ENCODE results near the gene LIF. TPM values are rescaled to one million over a fixed set of nuclear protein-coding genes. Genes with fewer than 3 reads are reported as not detected.
"Not testable (repeated sequence)": the region's sequence is repeated elsewhere in the genome, so short reads cannot be mapped to it uniquely, and the experiment has no call there.

Gene LIF
- total RNA-seq, 1 experiment from 2014 or later: 0.59 TPM

DNA sequence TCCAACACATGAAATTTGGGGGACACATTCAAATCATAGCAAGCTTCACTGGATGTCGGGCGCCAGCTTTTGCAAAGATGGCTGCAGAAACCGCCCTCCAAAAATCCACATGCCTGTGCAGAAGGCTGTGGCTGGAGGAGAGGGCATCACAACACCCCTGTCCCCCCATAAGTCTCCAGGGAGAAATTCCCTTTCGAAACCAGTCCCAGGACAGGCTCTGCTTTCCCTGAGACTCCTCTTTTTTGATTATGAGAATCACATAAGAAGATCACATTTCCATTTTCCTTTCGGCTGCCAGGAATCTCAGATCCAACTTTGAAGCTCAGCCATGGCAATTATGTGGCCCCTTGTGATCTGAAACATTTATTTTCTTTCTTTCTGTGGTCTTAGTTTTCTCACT lies 9.7 kb downstream of the LIF start:
- H3K27me3 ChIP-seq (ENCODE audit: control insufficient read depth, insufficient read depth, low read length): no peaks in the 10 kb centered on the region
- H3K36me3 ChIP-seq (replicated peaks; ENCODE audit: control insufficient read depth, insufficient read depth, low read length): no peaks in the 10 kb centered on the region
- H3K4me3 ChIP-seq (ENCODE audit: insufficient read depth, low read depth, low read length): no peak overlapping the region
- no peak for DNase-seq

DNA sequence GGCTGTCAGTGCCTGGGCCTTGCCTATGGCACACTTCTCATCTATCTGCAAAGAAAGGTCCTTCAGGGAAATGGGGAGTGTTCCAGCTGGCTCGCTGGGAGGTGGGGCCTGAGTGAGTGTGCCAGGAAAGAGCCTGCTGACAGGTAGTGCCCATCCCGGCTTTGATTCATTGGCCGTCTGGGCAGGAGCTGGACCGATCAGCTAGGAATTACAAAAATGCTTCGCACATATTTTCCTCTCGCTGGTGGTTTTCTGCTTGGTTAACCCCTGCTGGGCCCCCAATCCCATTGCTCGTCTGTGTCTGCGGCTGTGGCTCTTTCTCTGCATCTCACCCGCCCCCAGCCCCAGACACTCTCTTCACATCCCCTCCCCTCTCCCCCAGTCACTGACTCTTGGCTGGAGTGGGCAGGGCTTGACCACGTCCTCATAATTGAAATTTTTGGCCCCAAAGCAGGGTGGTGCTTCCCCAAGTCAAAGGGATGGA lies 10.8 kb downstream of the LIF start:
- no peak overlapping the region for H3K4me3 ChIP-seq (ENCODE audit: insufficient read depth, low read depth, low read length)
- H3K27me3 ChIP-seq (ENCODE audit: control insufficient read depth, insufficient read depth, low read length): no peaks in the 10 kb centered on the region
- peak; percentile 76 for DNase-seq
- H3K36me3 ChIP-seq (replicated peaks; ENCODE audit: control insufficient read depth, insufficient read depth, low read length): no peaks in the 10 kb centered on the region

GRCh38 chr22:30234786-30235470 lies 11.6 kb downstream of the LIF start:
- H3K36me3 ChIP-seq (replicated peaks; ENCODE audit: control insufficient read depth, insufficient read depth, low read length): no peaks in the 10 kb centered on the region
- no peak for DNase-seq
- H3K4me3 ChIP-seq (ENCODE audit: insufficient read depth, low read depth, low read length): no peak overlapping the region
- no peaks in the 10 kb centered on the region for H3K27me3 ChIP-seq (ENCODE audit: control insufficient read depth, insufficient read depth, low read length)

GRCh38 chr22:30234325-30234724 lies 12.2 kb downstream of the LIF start:
- H3K4me3 ChIP-seq (ENCODE audit: insufficient read depth, low read depth, low read length); H3K27me3 ChIP-seq (ENCODE audit: control insufficient read depth, insufficient read depth, low read length); DNase-seq; H3K36me3 ChIP-seq (replicated peaks; ENCODE audit: control insufficient read depth, insufficient read depth, low read length): not testable (repeated sequence)

DNA sequence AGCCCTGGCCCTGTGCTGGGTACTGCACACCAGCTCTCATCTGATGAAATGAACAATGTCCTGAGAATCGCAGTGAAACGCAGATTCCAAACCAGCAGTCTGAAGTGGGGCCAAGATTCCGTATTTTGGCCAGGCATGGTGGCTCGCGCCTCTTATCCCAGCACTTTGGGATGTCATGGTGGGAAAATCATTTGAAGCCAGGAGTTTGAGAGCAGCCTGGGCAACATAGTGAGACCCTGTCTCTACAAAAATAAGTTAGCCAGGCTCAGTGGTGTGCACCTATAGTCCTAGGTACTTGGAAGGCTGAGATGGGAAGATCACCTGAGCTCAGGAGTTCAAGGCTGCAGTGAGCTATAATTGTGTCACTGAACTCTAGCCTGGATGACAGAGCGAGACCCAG lies 13.0 kb downstream of the LIF start:
- Histone ChIP-seq H3K36me3 (replicated peaks; ENCODE audit: control insufficient read depth, insufficient read depth, low read length) (no peaks in the 10 kb centered on the region), H3K27me3 (ENCODE audit: control insufficient read depth, insufficient read depth, low read length) (no peaks in the 10 kb centered on the region), H3K4me3 (ENCODE audit: insufficient read depth, low read depth, low read length) (no peak overlapping the region)
- no peak for DNase-seq

DNA sequence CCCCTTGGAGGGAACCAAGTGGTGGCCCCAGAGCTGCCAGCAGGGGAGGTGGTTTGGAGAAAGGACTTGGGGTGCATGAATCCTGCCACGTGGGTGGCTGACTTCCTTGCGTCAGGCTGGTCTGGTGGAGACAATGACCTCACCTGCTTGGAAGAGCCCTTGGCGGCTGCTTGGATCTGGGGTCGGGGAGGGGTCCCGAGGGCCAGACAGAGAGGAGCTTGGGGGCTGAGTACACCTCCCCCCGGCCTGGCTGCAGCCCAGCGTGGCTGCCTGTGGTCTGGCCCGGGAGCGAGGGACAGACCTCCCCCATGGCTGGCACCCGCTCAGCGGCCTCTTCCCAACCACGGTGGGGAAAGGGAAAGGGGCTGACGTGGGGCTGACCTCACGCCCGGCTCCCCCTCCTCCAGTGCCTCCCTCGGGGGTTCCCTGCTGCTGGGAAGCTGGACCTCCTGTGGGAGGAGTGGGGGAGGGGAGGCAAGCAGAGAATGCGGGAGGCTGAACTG lies 13.8 kb downstream of the LIF start:
- no peaks in the 10 kb centered on the region for H3K27me3 ChIP-seq (ENCODE audit: control insufficient read depth, insufficient read depth, low read length)
- peak; percentile 68 for DNase-seq

GRCh38 chr22:30230787-30231461 lies 15.6 kb downstream of the LIF start:
- DNase-seq: no peak
- H3K36me3 ChIP-seq (replicated peaks; ENCODE audit: control insufficient read depth, insufficient read depth, low read length): no peaks in the 10 kb centered on the region
- no peak overlapping the region for H3K4me3 ChIP-seq (ENCODE audit: insufficient read depth, low read depth, low read length)
- H3K27me3 ChIP-seq (ENCODE audit: control insufficient read depth, insufficient read depth, low read length): no peaks in the 10 kb centered on the region

More for the DNA sequence above, 13.8 kb downstream of the LIF start:
- H3K4me3 ChIP-seq (ENCODE audit: insufficient read depth, low read depth, low read length): no peak overlapping the region
- H3K36me3 ChIP-seq (replicated peaks; ENCODE audit: control insufficient read depth, insufficient read depth, low read length): no peaks in the 10 kb centered on the region

DNA sequence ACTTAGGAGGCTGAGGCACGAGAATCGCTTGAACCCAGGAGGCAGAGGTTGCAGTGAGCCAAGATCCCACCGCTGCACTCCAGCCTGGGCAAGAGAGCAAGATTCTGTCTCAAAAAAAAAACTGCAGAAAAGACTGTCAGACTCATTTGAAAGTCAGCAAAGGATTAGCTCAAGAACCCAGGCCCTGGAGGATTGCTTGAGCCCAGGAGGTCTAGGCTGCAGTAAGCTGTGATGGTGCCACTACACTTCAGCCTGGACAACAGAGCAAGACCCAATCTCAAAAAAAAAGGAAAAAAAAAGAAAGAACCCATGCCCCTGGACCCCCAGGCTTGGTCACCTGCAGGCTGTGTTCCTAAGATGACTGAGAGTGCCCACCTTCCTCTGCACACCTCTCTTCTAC lies 16.2 kb downstream of the LIF start:
- no peak overlapping the region for H3K4me3 ChIP-seq (ENCODE audit: insufficient read depth, low read depth, low read length)
- DNase-seq: no peak
- H3K27me3 ChIP-seq (ENCODE audit: control insufficient read depth, insufficient read depth, low read length): no peaks in the 10 kb centered on the region
- no peaks in the 10 kb centered on the region for H3K36me3 ChIP-seq (replicated peaks; ENCODE audit: control insufficient read depth, insufficient read depth, low read length)

DNA sequence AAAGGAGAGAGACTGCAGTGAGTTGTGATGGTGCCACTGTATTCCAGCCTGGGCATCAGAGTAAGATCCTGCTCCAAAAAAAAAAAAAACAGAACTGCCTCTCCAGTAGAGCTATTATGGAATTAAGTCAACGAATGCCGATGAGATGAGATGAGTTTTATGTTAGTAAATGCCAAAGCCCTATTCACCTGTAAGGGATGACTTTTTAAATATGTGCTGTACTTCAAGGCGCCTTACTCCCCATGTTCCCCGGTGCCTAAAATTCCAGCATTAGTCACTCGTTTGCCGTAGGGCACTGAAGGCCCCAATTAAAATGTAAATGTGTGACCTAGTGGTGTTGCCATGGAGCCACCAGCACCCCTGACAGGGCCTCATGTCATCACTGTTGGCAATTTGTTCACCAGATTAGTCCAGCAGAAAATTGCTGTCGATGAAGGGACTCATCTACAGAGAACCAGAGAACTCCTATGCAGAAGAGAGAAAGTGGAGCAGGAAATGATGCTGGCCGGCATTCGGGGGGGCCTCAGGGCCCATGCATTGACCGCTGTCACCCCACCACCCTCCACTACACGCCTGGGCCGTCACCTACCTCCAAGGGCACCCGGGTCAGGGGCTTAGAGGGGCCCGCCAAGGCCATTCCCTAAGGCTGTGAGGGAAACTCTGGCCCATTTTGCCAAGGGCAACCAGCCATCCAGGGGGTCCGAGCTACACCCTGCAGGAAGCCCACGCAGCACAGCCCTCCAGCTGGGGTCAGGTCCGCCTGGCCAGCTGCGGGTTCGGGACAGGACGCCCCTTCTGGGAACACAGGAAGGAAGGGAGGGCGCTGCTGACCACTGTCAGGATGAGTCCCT lies 17.8 kb downstream of the LIF start:
- Histone ChIP-seq H3K36me3 (replicated peaks; ENCODE audit: control insufficient read depth, insufficient read depth, low read length) (no peaks in the 10 kb centered on the region), H3K27me3 (ENCODE audit: control insufficient read depth, insufficient read depth, low read length) (no peaks in the 10 kb centered on the region), H3K4me3 (ENCODE audit: insufficient read depth, low read depth, low read length) (no peak overlapping the region)
- DNase-seq: no peak

GRCh38 chr22:30227438-30228228 lies 18.9 kb downstream of the LIF start:
- Histone ChIP-seq H3K36me3 (replicated peaks; ENCODE audit: control insufficient read depth, insufficient read depth, low read length) (no peaks in the 10 kb centered on the region), H3K4me3 (ENCODE audit: insufficient read depth, low read depth, low read length) (no peak overlapping the region), H3K27me3 (ENCODE audit: control insufficient read depth, insufficient read depth, low read length) (no peaks in the 10 kb centered on the region)
- DNase-seq: no peak

DNA sequence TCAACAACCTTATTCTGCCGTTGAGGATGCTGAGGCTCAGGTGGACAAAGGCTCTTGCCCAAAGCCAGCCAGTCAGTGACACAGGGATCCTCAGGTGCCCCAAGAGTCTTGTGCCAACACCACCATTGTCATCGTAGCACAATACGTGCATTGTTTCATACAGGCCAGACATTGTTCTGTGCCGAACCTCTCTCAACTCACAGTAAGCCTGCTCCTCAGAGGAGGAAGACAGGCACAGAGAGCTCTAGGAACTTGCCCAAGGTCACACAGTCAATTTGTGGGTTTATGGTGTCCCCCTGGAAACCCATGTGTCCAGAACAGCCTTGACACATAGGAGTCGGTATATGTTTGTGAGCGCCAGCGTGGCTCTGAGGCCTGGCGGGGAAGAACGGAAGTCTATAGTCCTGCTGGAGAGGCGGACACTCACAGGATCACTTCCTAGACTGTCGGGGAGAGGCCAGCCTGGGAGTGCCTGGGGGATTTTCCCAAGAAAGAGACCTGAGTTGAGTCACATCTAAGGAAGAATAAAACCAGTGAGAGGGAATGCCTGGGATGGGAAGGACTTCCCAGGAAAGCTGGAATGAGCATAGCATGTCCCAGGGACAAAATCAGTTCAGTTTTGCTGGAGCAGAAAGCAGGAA lies 20.2 kb downstream of the LIF start:
- no peak for DNase-seq
- Histone ChIP-seq H3K36me3 (replicated peaks; ENCODE audit: control insufficient read depth, insufficient read depth, low read length) (no peaks in the 10 kb centered on the region), H3K27me3 (ENCODE audit: control insufficient read depth, insufficient read depth, low read length) (no peaks in the 10 kb centered on the region), H3K4me3 (ENCODE audit: insufficient read depth, low read depth, low read length) (no peak overlapping the region)

DNA sequence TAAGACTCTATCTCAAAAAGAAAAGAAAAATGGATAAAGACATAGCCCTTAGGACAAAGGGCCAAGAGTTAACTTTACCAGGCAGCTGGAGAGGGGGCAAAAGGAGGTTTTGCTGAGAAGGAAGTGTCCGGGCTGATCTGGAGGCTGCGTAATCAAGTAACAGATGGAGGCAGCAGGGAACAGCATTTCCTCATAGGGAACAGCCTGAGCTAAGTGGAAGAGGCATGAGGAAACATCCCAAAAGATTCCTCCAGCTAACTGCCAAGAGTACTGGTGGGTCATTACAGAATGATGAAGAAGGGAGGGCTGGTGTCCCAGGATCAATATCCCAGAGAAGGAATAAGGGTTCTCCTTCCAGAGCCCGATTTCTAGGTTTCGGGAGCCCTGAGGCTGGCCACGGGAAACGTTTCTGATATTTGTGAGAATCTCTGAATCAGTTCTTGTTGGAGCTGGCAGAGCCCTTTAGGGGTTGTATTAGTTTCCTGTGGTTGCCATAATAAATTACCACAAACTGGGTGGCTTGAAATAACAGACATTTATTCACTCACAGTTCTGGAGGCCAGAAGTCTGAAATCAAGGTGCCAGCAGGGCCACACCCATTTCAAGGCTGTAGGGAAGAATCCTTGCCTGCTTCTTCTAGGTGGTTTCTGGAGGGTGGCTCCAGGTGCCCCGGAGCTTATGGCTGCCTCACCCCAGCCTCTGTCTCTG lies 21.2 kb downstream of the LIF start:
- DNase-seq: no peak
- no peaks in the 10 kb centered on the region for H3K36me3 ChIP-seq (replicated peaks; ENCODE audit: control insufficient read depth, insufficient read depth, low read length)
- no peak overlapping the region for H3K4me3 ChIP-seq (ENCODE audit: insufficient read depth, low read depth, low read length)
- H3K27me3 ChIP-seq (ENCODE audit: control insufficient read depth, insufficient read depth, low read length): no peaks in the 10 kb centered on the region

DNA sequence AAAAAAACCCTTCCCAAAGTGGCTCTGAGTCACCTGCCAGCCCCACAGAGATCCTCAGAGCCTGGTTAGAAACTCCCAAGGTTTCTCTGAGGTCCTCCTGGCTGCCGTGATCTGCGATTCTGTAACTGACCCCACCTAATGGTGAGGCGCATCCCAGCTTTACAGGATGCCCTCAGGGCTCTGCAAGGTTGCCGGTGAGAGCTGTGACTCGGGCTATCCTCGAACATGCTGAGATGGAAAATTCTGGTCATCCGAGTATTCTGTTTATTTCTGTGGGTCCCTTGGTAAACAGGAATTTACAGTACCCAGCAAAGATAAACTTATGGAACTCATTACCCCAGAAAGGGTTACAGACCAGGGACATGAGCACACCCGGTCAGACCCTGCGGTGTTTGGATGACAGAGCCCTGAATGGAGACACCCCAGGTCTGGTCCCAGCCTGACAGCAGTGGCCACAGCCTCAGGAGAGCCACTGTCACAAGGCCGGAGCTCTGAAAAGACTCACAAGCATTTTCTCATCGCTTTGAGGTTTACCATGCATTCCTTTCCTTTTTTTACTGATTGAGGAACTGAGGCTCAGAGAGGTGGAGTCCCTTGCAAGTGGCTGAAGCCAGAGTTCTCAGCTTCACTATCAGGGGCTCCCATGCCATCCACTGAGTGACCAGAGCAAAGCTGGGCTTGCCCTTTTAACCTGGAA lies 22.2 kb downstream of the LIF start:
- no peak overlapping the region for H3K4me3 ChIP-seq (ENCODE audit: insufficient read depth, low read depth, low read length)
- no peak for DNase-seq
- H3K27me3 ChIP-seq (ENCODE audit: control insufficient read depth, insufficient read depth, low read length): no peaks in the 10 kb centered on the region
- H3K36me3 ChIP-seq (replicated peaks; ENCODE audit: control insufficient read depth, insufficient read depth, low read length): no peaks in the 10 kb centered on the region
